GM19452 (cell line): ENCODE measurements around the gene ARMC8.

Source experiments
- ATAC-seq: cut with Tn5 transposase; IDR thresholded peaks from one replicate; pipeline ENCODE4 v1.9.1; 2021; ENCODE audit not compliant: unreplicated experiment

ARMC8 gene

GRCh38 chr3:138197058-138197457 is 10.0 kb downstream of the ARMC8 start:
- ATAC-seq = no peak

GRCh38 chr3:138197524-138197923 is 10.4 kb downstream of the ARMC8 start:
- ATAC-seq = no peak

GRCh38 chr3:138199851-138200250 is 12.8 kb downstream of the ARMC8 start:
- ATAC-seq = no peak

GRCh38 chr3:138200424-138200823 is 13.3 kb downstream of the ARMC8 start:
- ATAC-seq = no peak

- ATAC-seq = no peak
Observed at GRCh38 chr3:138202945-138203701, 16.0 kb downstream of the ARMC8 start.

GRCh38 chr3:138203938-138204337 is 16.8 kb downstream of the ARMC8 start:
- ATAC-seq = no peak

GRCh38 chr3:138205527-138205926 is 18.4 kb downstream of the ARMC8 start:
- no peak for ATAC-seq

- no peak for ATAC-seq
Observed at GRCh38 chr3:138206196-138206595, 19.1 kb downstream of the ARMC8 start.

- no peak for ATAC-seq
Observed at GRCh38 chr3:138210528-138210927, 23.4 kb downstream of the ARMC8 start.

GRCh38 chr3:138213398-138214085 is 26.4 kb downstream of the ARMC8 start:
- no peak for ATAC-seq

- ATAC-seq = no peak
Observed at GRCh38 chr3:138219255-138219654, 32.2 kb downstream of the ARMC8 start.

- ATAC-seq = no peak
Observed at GRCh38 chr3:138220242-138220641, 33.1 kb downstream of the ARMC8 start.

GRCh38 chr3:138220788-138221187 is 33.7 kb downstream of the ARMC8 start:
- no peak for ATAC-seq

GRCh38 chr3:138222131-138222941 is 35.2 kb downstream of the ARMC8 start:
- no peak for ATAC-seq

GRCh38 chr3:138222942-138223287 is 35.8 kb downstream of the ARMC8 start:
- ATAC-seq = no peak

- ATAC-seq = no peak
Observed at GRCh38 chr3:138227650-138228049, 40.5 kb downstream of the ARMC8 start.

GRCh38 chr3:138230525-138230924 is 43.4 kb downstream of the ARMC8 start:
- ATAC-seq = no peak

GRCh38 chr3:138232705-138233364 is 45.7 kb downstream of the ARMC8 start:
- no peak for ATAC-seq

- no peak for ATAC-seq
Observed at GRCh38 chr3:138234401-138235179, 47.5 kb downstream of the ARMC8 start.

- no peak for ATAC-seq
Observed at GRCh38 chr3:138238711-138239110, 51.6 kb downstream of the ARMC8 start.

GRCh38 chr3:138241061-138241460 is 54.0 kb downstream of the ARMC8 start:
- ATAC-seq = no peak
